GM18517 (cell line): ENCODE data around the gene ERGIC1.
"Not testable (repeated sequence)": the region's sequence is repeated elsewhere in the genome, so short reads cannot be mapped to it uniquely, and the experiment has no call there.

Experiments
- ATAC-seq: cut with Tn5 transposase; IDR thresholded peaks from one replicate; pipeline ENCODE4 v1.9.1; 2021; ENCODE audit warnings: mild to moderate bottlenecking, moderate library complexity; ENCODE audit not compliant: unreplicated experiment

ERGIC1 gene

GRCh38 chr5:172800088-172800551 is 33.9 kb upstream of the ERGIC1 start:
- no peak for ATAC-seq

- ATAC-seq: no peak
Measured at GRCh38 chr5:172801179-172801671, 32.8 kb upstream of the ERGIC1 start.

- ATAC-seq: no peak
Measured at GRCh38 chr5:172802112-172802511, 31.9 kb upstream of the ERGIC1 start.

DNA sequence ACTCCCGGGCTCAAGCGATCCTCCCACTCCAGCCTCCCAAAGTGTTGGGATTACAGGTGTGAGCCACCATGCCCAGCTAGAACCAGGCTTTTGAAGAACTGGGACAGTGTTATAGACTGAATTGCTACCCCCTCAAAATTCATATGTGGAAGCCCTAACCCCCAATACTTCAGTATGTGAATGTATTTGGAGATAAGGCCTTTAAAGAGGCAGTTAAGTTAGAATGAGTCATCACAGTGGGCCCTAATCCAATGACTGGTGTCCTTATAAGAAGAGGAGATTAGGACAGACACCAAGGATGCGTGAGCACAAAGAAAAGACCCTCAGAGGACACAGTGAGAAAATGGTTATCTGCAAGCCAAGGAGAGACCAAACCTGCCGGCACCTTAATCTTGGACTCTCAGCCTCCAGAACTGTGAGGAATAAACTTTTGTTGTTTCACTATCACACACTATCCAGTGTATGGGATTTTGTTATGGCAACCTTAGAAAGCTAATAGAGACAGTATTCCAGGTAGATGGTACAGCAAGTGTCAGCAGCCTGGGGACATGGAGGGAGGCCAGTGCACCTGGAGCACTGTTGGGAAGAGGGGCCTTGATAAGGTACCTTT is 31.4 kb upstream of the ERGIC1 start:
- ATAC-seq: no peak

DNA sequence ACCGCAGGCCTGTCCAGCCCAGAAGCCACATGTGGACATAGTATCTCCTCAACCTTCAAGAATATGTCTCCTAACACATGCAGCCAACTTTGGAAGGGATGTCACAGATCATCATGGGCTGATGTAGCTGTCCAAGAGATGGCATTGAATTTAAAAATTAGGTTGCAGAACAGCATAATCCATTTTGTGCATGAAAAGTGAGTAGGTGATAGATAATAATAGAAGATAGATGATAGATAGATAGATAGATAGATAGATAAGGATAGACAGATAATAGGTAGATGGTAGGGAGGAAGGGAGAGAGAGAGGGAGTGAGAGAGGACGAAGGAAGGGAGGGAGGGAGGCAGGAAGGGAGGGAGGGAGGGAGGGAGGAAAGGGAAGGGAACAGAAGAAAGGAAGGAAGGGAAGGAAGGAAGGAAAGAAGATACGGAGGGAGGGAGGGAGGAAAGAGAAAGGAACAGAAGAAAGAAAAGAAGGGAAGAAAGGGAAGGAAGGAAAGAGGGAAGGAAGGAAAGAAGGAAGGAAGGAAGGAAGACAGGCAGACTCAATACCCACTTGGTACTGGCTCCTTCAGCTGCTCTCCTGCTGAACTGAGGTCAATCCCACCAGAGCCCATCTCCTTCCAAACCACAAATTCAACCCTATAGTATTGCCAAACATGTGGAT is 28.9 kb upstream of the ERGIC1 start:
- ATAC-seq: no peak

DNA sequence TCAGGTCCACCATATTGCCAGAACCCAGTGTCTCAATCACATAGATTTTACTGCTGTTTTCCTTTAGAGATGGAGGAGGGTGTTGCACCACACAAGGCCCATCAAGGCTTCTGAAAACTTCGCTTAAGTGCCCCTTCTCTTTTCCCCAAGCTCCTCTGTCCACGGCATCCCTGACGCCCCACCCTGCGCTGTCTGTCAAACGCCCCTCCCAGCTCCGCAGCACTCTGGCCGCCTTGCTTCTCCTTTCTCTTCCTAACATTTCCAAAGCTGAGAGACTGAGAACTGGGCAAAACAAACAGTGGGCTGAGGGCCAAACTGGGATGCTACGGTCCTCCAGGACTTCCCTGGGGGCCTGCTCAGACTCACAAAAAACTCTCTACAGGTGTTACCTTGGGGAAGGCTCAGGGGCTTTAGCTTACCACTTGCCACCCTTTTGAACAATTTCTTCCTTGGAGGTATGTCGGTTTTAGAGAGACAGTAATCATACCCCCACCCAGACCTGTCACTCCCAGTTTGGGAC is 28.3 kb upstream of the ERGIC1 start:
- no peak for ATAC-seq

DNA sequence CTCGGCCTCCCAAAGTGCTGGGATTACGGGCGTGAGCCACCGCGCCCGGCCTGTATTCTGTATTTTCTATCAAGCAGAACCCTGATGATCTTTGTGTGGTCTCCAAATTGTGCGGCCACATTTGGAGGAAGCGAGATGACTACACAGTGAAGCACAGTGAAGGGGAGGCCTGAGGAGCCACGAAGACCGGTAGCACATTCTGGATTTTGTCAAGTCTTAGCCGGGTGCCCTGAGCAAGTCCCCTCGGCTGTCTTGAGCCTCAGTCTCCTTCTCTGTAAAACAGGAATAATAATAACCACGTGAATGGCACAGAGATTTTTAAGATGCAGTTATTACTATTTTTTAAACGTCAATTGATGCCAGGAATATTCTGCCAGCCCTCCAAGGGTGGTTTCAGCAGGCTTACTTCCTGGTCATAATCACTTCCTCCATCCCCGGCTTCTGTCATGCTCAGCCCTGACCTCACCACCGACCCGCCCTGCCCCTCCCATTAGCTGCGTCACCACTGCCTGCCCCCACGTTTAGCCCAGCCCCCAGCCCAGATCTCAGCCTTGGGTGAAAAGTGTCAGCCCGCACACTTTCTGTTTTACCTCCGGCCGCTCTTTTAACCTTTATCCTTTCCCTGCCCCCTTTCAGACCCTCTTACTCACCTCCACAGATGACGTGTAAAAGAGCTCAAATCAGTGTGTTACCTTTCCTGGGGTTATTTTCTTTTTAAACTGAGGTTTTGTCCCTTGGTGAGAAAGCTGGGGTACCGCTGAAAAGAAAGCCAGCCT is 27.0 kb upstream of the ERGIC1 start:
- ATAC-seq: peak; percentile 92

- ATAC-seq: no peak
Measured at GRCh38 chr5:172807766-172808311, 26.2 kb upstream of the ERGIC1 start.

GRCh38 chr5:172809774-172810173 is 24.3 kb upstream of the ERGIC1 start:
- ATAC-seq: no peak

GRCh38 chr5:172810996-172811395 is 23.1 kb upstream of the ERGIC1 start:
- ATAC-seq: not testable (repeated sequence)

DNA sequence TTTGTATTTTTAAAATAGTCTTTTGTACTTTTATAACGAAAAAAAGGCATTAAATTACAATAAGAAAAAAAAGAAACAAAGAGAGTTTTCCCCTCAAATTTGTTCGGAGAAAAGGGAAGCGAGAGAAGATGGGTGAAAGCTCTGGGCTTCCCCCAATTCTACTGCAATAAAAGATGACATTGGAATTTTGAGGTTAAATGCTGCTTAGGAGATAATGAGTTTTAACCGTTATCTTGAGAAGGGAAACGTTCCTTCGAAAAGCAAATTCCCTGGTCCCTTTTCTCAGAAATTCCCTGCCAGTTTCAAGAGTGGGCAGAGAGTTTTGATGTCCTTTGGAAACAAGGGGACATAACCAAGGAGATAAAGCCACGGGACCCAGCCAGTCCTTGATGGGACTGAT is 18.4 kb upstream of the ERGIC1 start:
- no peak for ATAC-seq

- ATAC-seq: no peak
Measured at GRCh38 chr5:172816925-172817562, 17.0 kb upstream of the ERGIC1 start.

- ATAC-seq: no peak
Measured at GRCh38 chr5:172817664-172818063, 16.4 kb upstream of the ERGIC1 start.

DNA sequence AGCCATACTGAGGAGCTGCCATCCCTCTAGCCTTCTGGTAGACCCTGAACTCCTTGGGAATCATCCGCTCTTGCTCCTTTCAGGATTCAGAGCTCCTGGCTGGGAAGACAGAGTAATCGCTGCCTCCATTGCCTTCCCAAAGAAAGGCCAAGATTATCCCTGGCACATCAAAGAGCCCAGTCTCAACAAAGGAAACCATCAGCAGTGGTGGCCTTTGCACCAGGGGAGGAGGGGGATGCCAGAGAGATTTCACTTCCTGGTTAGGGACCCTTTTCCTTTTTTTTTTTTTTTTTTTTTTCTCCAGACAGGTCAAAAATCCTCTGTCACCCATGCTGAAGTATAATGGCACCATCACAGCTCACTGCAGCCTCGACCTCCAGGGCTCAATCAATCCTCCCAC is 16.0 kb upstream of the ERGIC1 start:
- no peak for ATAC-seq

DNA sequence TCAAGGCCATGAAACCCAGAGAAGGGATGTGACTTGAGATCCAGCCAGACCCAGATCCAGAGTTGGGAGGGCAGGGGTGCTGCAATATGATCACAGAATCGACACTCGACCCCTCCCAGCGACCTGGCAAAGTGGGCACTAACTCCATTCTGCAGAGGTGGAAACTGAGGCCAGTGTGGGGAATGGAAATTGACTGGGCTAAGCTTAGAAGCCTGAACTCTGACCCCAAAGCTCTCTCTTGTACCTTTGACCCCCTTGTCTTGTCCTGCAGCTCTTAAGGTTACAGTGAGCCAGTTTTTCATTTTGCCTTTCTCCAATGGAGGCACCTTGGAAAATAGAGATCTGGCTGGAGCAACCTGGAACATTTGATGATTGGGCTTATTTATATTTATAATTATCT is 14.5 kb upstream of the ERGIC1 start:
- ATAC-seq: no peak

GRCh38 chr5:172820046-172820767 is 13.8 kb upstream of the ERGIC1 start:
- no peak for ATAC-seq

- no peak for ATAC-seq
Measured at GRCh38 chr5:172821340-172821985, 12.6 kb upstream of the ERGIC1 start.

DNA sequence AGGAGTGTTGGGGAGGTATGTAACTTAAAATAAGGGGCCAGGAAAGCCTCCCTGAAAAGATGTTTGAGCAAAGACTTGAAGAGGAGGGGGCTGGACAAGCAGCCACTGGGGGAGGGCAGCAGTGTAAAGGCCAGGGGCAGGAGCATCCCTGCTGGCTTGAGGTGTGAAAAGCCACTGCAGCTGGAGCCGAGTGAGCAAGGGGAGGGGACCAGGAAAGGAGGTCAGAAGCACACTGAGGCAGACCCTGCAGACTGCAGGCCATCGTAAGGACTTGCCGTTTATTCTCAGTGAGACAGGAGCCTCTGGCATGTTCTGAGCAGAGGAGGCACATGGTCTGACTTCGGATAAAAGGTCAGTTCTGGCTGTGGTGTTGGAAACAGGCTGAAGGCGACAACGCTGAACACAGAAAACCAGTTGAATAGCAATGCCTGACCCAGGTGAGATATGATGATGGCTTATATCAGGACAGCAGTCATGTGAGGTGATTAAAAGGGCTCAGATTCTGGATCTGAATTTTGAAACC is 10.2 kb upstream of the ERGIC1 start:
- no peak for ATAC-seq

GRCh38 chr5:172825610-172826204 is 8.3 kb upstream of the ERGIC1 start:
- ATAC-seq: no peak
